ENCODE measurements around the gene ELK1.
A peak's percentile ranks its signal among the peaks of the same experiment; 100 is the strongest.

ELK1 gene, protein sequence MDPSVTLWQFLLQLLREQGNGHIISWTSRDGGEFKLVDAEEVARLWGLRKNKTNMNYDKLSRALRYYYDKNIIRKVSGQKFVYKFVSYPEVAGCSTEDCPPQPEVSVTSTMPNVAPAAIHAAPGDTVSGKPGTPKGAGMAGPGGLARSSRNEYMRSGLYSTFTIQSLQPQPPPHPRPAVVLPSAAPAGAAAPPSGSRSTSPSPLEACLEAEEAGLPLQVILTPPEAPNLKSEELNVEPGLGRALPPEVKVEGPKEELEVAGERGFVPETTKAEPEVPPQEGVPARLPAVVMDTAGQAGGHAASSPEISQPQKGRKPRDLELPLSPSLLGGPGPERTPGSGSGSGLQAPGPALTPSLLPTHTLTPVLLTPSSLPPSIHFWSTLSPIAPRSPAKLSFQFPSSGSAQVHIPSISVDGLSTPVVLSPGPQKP

DNA sequence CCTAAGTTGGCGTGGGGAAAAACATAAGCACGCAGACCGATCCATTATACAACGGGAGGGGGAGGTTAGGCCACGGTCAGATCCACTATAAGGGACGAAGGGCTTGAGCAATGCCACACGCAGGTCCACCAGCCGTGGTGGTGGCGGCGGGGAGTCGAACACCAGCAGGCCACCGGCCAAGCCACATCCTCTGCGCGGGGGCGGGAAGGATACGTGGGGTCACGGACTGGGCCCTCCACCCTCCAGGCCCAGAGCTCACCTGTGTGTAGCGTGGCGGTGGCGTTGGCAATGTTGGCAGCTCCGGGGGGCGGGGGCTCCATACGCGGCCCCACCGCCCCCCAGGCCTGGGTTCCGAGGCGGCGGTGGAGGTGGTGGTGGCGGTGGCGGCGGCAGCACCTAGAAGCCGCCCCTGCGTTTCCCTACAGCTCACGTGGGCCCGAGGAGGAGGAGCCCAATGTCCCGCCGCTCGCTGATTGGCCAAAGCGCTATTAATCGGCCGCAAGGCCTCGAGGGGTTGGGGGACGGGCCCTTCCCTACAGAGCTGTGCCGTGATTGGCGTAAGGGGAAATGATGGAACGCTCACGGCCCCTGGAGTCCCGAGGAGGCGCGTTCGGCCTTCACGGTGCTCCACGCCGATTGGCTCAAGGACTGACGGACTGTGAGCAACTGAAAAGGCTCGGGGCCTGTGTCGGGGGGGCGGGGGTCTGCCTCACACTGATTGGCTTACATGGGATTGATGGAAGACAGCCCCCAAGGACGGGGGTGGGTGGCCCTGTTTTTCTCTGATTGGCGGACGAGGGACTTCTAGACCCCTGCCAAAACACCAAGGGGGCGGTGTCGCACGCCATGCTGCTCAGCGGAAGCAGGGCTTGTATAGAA lies at the start of gene ELK1:
ELK1 (minus strand) TSS at position 400 of the 879 bp plus-strand sequence. CDS start 9,122 bp downstream, outside the sequence.
- peaks cover 11% of the 10 kb centered on the region; the same call in 1 of the 2 replicates for H3K36me3 ChIP-seq (ENCODE audit: insufficient read depth, low read length)
- H2AFZ ChIP-seq (ENCODE audit: low read length): peak within 1 kb of the TSS; percentile 81
- H3K27me3 ChIP-seq (ENCODE audit: insufficient read depth, low read length, poor library complexity, severe bottlenecking): no peaks in the 10 kb centered on the region
- peak within 1 kb of the TSS; percentile 77 for H3K9ac ChIP-seq (ENCODE audit: low read depth, low read length, poor library complexity, severe bottlenecking)
- H3K9me3 ChIP-seq (ENCODE audit: insufficient read depth, low read depth, low read length): no peaks in the 10 kb centered on the region
- peak within 1 kb of the TSS; percentile 89 for H3K4me3 ChIP-seq (ENCODE audit: low read length, poor library complexity, severe bottlenecking)
- H3K4me1 ChIP-seq (ENCODE audit: insufficient read depth, low read length, poor library complexity, severe bottlenecking): peaks cover 15% of the 10 kb centered on the region
- H3K4me2 ChIP-seq (ENCODE audit: low read depth, low read length, poor library complexity, severe bottlenecking): peak within 1 kb of the TSS; percentile 86
- H4K20me1 ChIP-seq (ENCODE audit: insufficient read depth, low read length, poor library complexity, severe bottlenecking): peaks cover 14% of the 10 kb centered on the region
- H3K9me2 ChIP-seq (replicated peaks; ENCODE audit: low read depth, low read length): no peaks in the 10 kb centered on the region
- peaks cover 24% of the 10 kb centered on the region; the same call in 1 of the 2 replicates for H3K79me2 ChIP-seq (ENCODE audit: insufficient read depth, low read length)
- no peaks in the 10 kb centered on the region for H3F3A ChIP-seq (ENCODE audit: low read depth)
- no peak for TF ChIP-seq EZH2phosphoT487 (IDR thresholded peaks at IDR 0.05; ENCODE audit: borderline replicate concordance)
- TF ChIP-seq, protein P1, sequence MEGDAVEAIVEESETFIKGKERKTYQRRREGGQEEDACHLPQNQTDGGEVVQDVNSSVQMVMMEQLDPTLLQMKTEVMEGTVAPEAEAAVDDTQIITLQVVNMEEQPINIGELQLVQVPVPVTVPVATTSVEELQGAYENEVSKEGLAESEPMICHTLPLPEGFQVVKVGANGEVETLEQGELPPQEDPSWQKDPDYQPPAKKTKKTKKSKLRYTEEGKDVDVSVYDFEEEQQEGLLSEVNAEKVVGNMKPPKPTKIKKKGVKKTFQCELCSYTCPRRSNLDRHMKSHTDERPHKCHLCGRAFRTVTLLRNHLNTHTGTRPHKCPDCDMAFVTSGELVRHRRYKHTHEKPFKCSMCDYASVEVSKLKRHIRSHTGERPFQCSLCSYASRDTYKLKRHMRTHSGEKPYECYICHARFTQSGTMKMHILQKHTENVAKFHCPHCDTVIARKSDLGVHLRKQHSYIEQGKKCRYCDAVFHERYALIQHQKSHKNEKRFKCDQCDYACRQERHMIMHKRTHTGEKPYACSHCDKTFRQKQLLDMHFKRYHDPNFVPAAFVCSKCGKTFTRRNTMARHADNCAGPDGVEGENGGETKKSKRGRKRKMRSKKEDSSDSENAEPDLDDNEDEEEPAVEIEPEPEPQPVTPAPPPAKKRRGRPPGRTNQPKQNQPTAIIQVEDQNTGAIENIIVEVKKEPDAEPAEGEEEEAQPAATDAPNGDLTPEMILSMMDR (conservative IDR thresholded peaks at IDR 0.05; ENCODE audit: low read length): no peak

DNA sequence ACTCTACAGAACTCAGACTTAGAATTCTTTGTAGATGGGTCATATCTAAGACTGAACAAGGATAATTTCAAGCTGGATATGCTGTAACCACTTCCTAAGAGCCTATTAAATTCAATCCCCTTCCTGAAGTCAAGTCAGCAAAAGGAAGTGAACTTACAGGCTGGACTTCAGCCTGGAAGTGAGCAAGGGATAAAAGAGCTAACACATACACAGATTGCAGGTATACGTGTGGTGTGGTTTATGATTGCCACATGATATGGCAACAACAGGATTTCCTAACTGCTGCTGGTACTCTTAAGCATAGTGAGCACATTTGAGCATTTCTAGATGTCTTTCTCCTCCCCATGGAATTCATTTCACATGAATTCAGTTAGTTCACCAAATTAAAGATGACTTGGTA lies 46.8 kb upstream of the ELK1 start:
- Histone ChIP-seq H3F3A (ENCODE audit: low read depth) (no peaks in the 10 kb centered on the region), H3K36me3 (ENCODE audit: insufficient read depth, low read length) (no peaks in the 10 kb centered on the region), H3K9me2 (replicated peaks; ENCODE audit: low read depth, low read length) (no peaks in the 10 kb centered on the region), H3K9ac (ENCODE audit: low read depth, low read length, poor library complexity, severe bottlenecking) (no peak overlapping the region), H2AFZ (ENCODE audit: low read length) (no peak overlapping the region), H3K4me2 (ENCODE audit: low read depth, low read length, poor library complexity, severe bottlenecking) (no peak overlapping the region), H3K27me3 (ENCODE audit: insufficient read depth, low read length, poor library complexity, severe bottlenecking) (no peaks in the 10 kb centered on the region), H4K20me1 (ENCODE audit: insufficient read depth, low read length, poor library complexity, severe bottlenecking) (no peaks in the 10 kb centered on the region), H3K79me2 (ENCODE audit: insufficient read depth, low read length) (no peaks in the 10 kb centered on the region), H3K4me3 (ENCODE audit: low read length, poor library complexity, severe bottlenecking) (no peak overlapping the region), H3K4me1 (ENCODE audit: insufficient read depth, low read length, poor library complexity, severe bottlenecking) (no peaks in the 10 kb centered on the region), H3K9me3 (ENCODE audit: insufficient read depth, low read depth, low read length) (no peaks in the 10 kb centered on the region)
- no peak for TF ChIP-seq EZH2phosphoT487 (IDR thresholded peaks at IDR 0.05; ENCODE audit: borderline replicate concordance)
- TF ChIP-seq, protein P1 (conservative IDR thresholded peaks at IDR 0.05; ENCODE audit: low read length): no peak

DNA sequence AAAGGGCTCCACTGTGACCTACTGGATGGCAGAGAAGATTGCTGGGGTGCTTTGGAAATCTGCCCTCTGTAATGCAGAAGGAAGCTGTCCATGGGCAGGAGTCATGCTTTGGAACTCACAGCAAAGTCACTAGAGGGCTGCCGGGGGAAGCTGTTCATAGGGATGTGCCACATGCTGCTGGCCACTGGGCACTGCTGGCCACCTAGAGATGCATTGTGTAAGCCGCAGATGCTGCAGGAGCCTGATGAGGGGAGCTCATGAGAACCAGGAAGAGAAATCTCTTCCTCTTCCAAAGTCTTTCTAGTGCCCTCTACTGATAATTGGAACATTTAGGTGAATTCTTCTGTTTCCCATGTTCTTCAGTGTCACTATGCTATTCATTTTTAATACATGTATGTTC lies 39.8 kb upstream of the ELK1 start:
- H3K36me3 ChIP-seq (ENCODE audit: insufficient read depth, low read length): no peaks in the 10 kb centered on the region
- H3F3A ChIP-seq (ENCODE audit: low read depth): no peaks in the 10 kb centered on the region
- H4K20me1 ChIP-seq (ENCODE audit: insufficient read depth, low read length, poor library complexity, severe bottlenecking): no peaks in the 10 kb centered on the region
- no peaks in the 10 kb centered on the region for H3K79me2 ChIP-seq (ENCODE audit: insufficient read depth, low read length)
- H3K4me1 ChIP-seq (ENCODE audit: insufficient read depth, low read length, poor library complexity, severe bottlenecking): no peaks in the 10 kb centered on the region
- no peaks in the 10 kb centered on the region for H3K27me3 ChIP-seq (ENCODE audit: insufficient read depth, low read length, poor library complexity, severe bottlenecking)
- H3K9me2 ChIP-seq (replicated peaks; ENCODE audit: low read depth, low read length): no peaks in the 10 kb centered on the region
- no peaks in the 10 kb centered on the region for H3K9me3 ChIP-seq (ENCODE audit: insufficient read depth, low read depth, low read length)
- peak overlapping the region; percentile 73; the same call in 1 of the 2 replicates for H2AFZ ChIP-seq (ENCODE audit: low read length)
- TF ChIP-seq, protein P1 (conservative IDR thresholded peaks at IDR 0.05; ENCODE audit: low read length): no peak
- no peak for TF ChIP-seq EZH2phosphoT487 (IDR thresholded peaks at IDR 0.05; ENCODE audit: borderline replicate concordance)
- no peak overlapping the region for H3K4me2 ChIP-seq (ENCODE audit: low read depth, low read length, poor library complexity, severe bottlenecking)
- H3K4me3 ChIP-seq (ENCODE audit: low read length, poor library complexity, severe bottlenecking): no peak overlapping the region
- H3K9ac ChIP-seq (ENCODE audit: low read depth, low read length, poor library complexity, severe bottlenecking): no peak overlapping the region

Measured in Loucy (cell line).